ENCODE measurements around the gene CDV3. TPM values are rescaled to one million over a fixed set of nuclear protein-coding genes. Genes with fewer than 3 reads are reported as not detected.

CDV3 gene
- total and polyA plus RNA-seq, 2 donors (not counting 1 experiment from before 2014, with no cell fraction given), result 39.8 to 188 TPM

DNA sequence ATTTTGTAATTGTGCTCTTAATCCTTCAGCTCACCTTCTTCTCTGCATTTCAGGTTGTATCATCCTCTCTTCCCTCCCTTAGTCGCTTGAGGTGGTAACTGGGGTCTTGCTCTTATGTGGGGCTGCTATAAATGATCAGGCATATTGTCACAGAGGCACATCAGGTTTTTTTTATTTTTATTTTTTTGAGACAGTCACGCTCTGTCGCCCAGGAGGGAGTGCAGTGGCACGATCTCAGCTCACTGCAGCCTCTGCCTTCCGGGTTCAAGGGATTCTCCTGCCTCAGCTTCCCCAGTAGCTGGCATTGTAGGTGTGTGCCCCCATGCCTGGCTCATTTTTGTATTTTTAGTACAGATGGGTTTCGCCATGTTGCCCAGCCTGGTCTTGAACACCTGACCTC is 9.9 kb downstream of the CDV3 start:
- H3K4me2 ChIP-seq (replicated peaks; ENCODE audit: low read depth, low read length, poor library complexity, severe bottlenecking), result no peak overlapping the region
- peaks cover 22 to 88% of the 10 kb centered on the region in 2 experiments for H3K36me3 ChIP-seq (replicated peaks in 1 of 2; ENCODE audit: control extremely low read depth in 1 of 2, control insufficient read depth in 1 of 2, extremely low read depth in 1 of 2, insufficient read depth in 2 of 2, low read length in 1 of 2)
- no peak for ATAC-seq (ENCODE audit: low read depth)
- TF ChIP-seq, protein P1, sequence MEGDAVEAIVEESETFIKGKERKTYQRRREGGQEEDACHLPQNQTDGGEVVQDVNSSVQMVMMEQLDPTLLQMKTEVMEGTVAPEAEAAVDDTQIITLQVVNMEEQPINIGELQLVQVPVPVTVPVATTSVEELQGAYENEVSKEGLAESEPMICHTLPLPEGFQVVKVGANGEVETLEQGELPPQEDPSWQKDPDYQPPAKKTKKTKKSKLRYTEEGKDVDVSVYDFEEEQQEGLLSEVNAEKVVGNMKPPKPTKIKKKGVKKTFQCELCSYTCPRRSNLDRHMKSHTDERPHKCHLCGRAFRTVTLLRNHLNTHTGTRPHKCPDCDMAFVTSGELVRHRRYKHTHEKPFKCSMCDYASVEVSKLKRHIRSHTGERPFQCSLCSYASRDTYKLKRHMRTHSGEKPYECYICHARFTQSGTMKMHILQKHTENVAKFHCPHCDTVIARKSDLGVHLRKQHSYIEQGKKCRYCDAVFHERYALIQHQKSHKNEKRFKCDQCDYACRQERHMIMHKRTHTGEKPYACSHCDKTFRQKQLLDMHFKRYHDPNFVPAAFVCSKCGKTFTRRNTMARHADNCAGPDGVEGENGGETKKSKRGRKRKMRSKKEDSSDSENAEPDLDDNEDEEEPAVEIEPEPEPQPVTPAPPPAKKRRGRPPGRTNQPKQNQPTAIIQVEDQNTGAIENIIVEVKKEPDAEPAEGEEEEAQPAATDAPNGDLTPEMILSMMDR (IDR thresholded peaks at IDR 0.05), result no peak
- no peak overlapping the region for H3K9ac ChIP-seq (ENCODE audit: low read length)
- H3K27me3 ChIP-seq (replicated peaks in 1 of 4; ENCODE audit: control extremely low read depth in 1 of 4, control insufficient read depth in 3 of 4, insufficient read depth in 4 of 4, low read length in 3 of 4), result no peaks in the 10 kb centered on the region
- peaks cover 8 to 10% of the 10 kb centered on the region in 2 donors for H3K4me1 ChIP-seq (ENCODE audit: control insufficient read depth in 2 of 2, insufficient read depth in 2 of 2, low read length in 2 of 2)
- Mint-ChIP-seq H3K4me3 (no peak overlapping the region), H3K9me3 (ENCODE audit: insufficient read depth) (no peaks in the 10 kb centered on the region), H3K27me3 (no peaks in the 10 kb centered on the region), H3K27ac (no peak overlapping the region), H3K4me1 (peaks cover 37% of the 10 kb centered on the region)
- 82% methylated on average over 5 of the region's 6 CpGs for WGBS (ENCODE audit: insufficient coverage)
- no peak for DNase-seq
- H3K27ac ChIP-seq (ENCODE audit: low read length in 2 of 2), result peak overlapping the region in 1 of 2 donors; percentile 11
- H4K20me1 ChIP-seq (ENCODE audit: control insufficient read depth, insufficient read depth, low read length, poor library complexity, severe bottlenecking), result peaks cover 55% of the 10 kb centered on the region
- no peak overlapping the region for H2AFZ ChIP-seq (ENCODE audit: insufficient read depth, low read depth, low read length, poor library complexity, severe bottlenecking)
- ChIA-PET POLR2A (no interaction called here), CTCF (no interaction called here)
- no peaks in the 10 kb centered on the region for H3K9me3 ChIP-seq (ENCODE audit: control extremely low read depth in 1 of 3, control insufficient read depth in 2 of 3, insufficient read depth in 1 of 3, low read length in 2 of 3)
- H3K79me2 ChIP-seq (ENCODE audit: control insufficient read depth, insufficient read depth, low read length), result peaks cover 57% of the 10 kb centered on the region
- intact Hi-C loops (cut with micrococcal nuclease), result no loop called here
- no peak overlapping the region for H3K4me3 ChIP-seq (ENCODE audit: control extremely low read depth in 1 of 5, extremely low read depth in 1 of 5, insufficient read depth in 1 of 5, low read depth in 2 of 5, low read length in 4 of 5)

- ChIA-PET CTCF (interaction anchor here (1.2 kb wide), 1 partner anchor 10 kb away, joined by 5 read pairs; no protein-coding TSS in a partner anchor), POLR2A (no interaction called here)
- H3K9me3 Mint-ChIP-seq (ENCODE audit: insufficient read depth), result no peaks in the 10 kb centered on the region
- no peak overlapping the region for H2AFZ ChIP-seq (ENCODE audit: insufficient read depth, low read depth, low read length, poor library complexity, severe bottlenecking)
- no peak overlapping the region for H3K9ac ChIP-seq (ENCODE audit: low read length)
- no peaks in the 10 kb centered on the region for H3K9me3 ChIP-seq (ENCODE audit: control extremely low read depth in 1 of 3, control insufficient read depth in 2 of 3, insufficient read depth in 1 of 3, low read length in 2 of 3)
- peaks cover 15 to 63% of the 10 kb centered on the region in 2 experiments for H3K36me3 ChIP-seq (replicated peaks in 1 of 2; ENCODE audit: control extremely low read depth in 1 of 2, control insufficient read depth in 1 of 2, extremely low read depth in 1 of 2, insufficient read depth in 2 of 2, low read length in 1 of 2)
- no peak overlapping the region for H3K4me2 ChIP-seq (replicated peaks; ENCODE audit: low read depth, low read length, poor library complexity, severe bottlenecking)
- ATAC-seq (ENCODE audit: low read depth), result no peak
- no peak for TF ChIP-seq EZH2 (IDR thresholded peaks at IDR 0.05; ENCODE audit: borderline replicate concordance, insufficient read depth, low read depth, low read length, poor library complexity, severe bottlenecking)
- TF ChIP-seq, protein P1 (IDR thresholded peaks at IDR 0.05), result no peak
- no peaks in the 10 kb centered on the region for H3K4me1 ChIP-seq (ENCODE audit: control insufficient read depth in 2 of 2, insufficient read depth in 2 of 2, low read length in 2 of 2)
- H3K4me1 Mint-ChIP-seq, result peaks cover 13% of the 10 kb centered on the region
- intact Hi-C loops (cut with micrococcal nuclease), result no loop called here
- peaks cover 14% of the 10 kb centered on the region for H3K79me2 ChIP-seq (ENCODE audit: control insufficient read depth, insufficient read depth, low read length)
- peaks cover 13% of the 10 kb centered on the region for H4K20me1 ChIP-seq (ENCODE audit: control insufficient read depth, insufficient read depth, low read length, poor library complexity, severe bottlenecking)
- no peak overlapping the region for H3K27ac ChIP-seq (ENCODE audit: low read length in 2 of 2)
- no peak for DNase-seq
- H3K27me3 ChIP-seq (replicated peaks in 1 of 4; ENCODE audit: control extremely low read depth in 1 of 4, control insufficient read depth in 3 of 4, insufficient read depth in 4 of 4, low read length in 3 of 4), result no peaks in the 10 kb centered on the region
- H3K27me3 Mint-ChIP-seq, result no peaks in the 10 kb centered on the region
- no CpG with 5 or more reads among the region's 4 CpGs for WGBS (ENCODE audit: insufficient coverage)
- no peak overlapping the region for H3K4me3 Mint-ChIP-seq
- H3K4me3 ChIP-seq (ENCODE audit: control extremely low read depth in 1 of 5, extremely low read depth in 1 of 5, insufficient read depth in 1 of 5, low read depth in 2 of 5, low read length in 4 of 5), result no peak overlapping the region
- no peak overlapping the region for H3K27ac Mint-ChIP-seq
Measured at GRCh38 chr3:133588035-133588434, 14.5 kb downstream of the CDV3 start.
